Body of pancreas (tissue), 4 donors: ENCODE results near the gene CERT1. TPM values are rescaled to one million over a fixed set of nuclear protein-coding genes. Genes with fewer than 3 reads are reported as not detected.

Experiments used
- ATAC-seq: fragments of 150-250 bp; one replicate; pipeline ENCODE4 v1.9.1; 2016
- DNase-seq, 4 donors: peaks; one replicate each; pipeline ENCODE4 v3.0.0-alpha.2; 2019
- H3K27ac ChIP-seq, 4 donors: fragments of 200-600 bp; sonication (generic); 1 replicate in 3 of 4; 2 replicates in 1 of 4; pipeline versions ENCODE4 v1.5.1 to v1.6.1; 2016 to 2019; ENCODE audit warnings: mild to moderate bottlenecking in 1 of 4, mixed read lengths in 1 of 4, moderate library complexity in 1 of 4
- H3K27me3 ChIP-seq, 2 donors: fragments of 200-600 bp; sonication (generic); one replicate each; pipeline ENCODE4 v1.6.0; 2016; ENCODE audit warnings: mild to moderate bottlenecking in 1 of 2
- H3K36me3 ChIP-seq, 2 donors: fragments of 200-600 bp; sonication (generic); replicated peaks in 1 of 2; 2 replicates each; pipeline ENCODE4 v1.5.1; 2016; ENCODE audit warnings: low read depth in 2 of 2; ENCODE audit not compliant: insufficient read depth in 1 of 2
- H3K4me1 ChIP-seq: fragments of 200-600 bp; sonication (generic); one replicate; pipeline ENCODE4 v1.6.0; 2016
- H3K4me3 ChIP-seq, 2 donors: fragments of 200-600 bp; sonication (generic); 1 replicate in 1 of 2; 2 replicates in 1 of 2; pipeline ENCODE4 v1.5.1; 2016 to 2019
- H3K9me3 ChIP-seq, 3 donors: fragments of 200-600 bp; sonication (generic); 1 replicate in 2 of 3; 2 replicates in 1 of 3; pipeline ENCODE4 v1.5.1; 2016
- CTCF ChIP-seq, 7 experiments: fragments of 450-650 bp in 4 of 7; fragments of 200-600 bp in 3 of 7; sonication (generic) in 3 of 7; IDR thresholded peaks; one replicate each; pipeline ENCODE4 v1.5.1; 2016 to 2019; ENCODE audit warnings: antibody characterized with exemption in 7 of 7
- POLR2A ChIP-seq, 3 donors: fragments of 450-650 bp; IDR thresholded peaks; one replicate each; pipeline ENCODE4 v1.6.1; 2016; ENCODE audit warnings: antibody characterized with exemption in 3 of 3, mild to moderate bottlenecking in 2 of 3
- WGBS, 2 donors: methylation state at CpG; one replicate each; pipeline ENCODE4 v1.1.5; 2017; 5-methylcytosine and 5-hydroxymethylcytosine counted together
- intact Hi-C: fragments of 100-400 bp; cut with DNase I; formaldehyde crosslinking; loops from one replicate; pipeline ENCODE4 v1.15.1; 2023
- small RNA-seq: library from RNA; depleted of rRNA; stranded (forward); fragments of <200 nt; gene quantifications from one replicate; pipeline ENCODE3, GENCODE V24; 2016
- total RNA-seq, 2 donors: library from RNA; depleted of rRNA; stranded (reverse); fragments of >200 nt; gene quantifications; one replicate each; pipeline ENCODE4 v1.1.0, GENCODE V29; 2016

CERT1 gene
- total RNA-seq, 2 donors from 2014 or later, result 17.8 to 19.5 TPM

GRCh38 chr5:75330404-75330803 is 181.0 kb downstream of the CERT1 start:
- Histone ChIP-seq H3K27ac (no peak overlapping the region), H3K27me3 (no peaks in the 10 kb centered on the region), H3K9me3 (no peaks in the 10 kb centered on the region), H3K4me3 (no peak overlapping the region), H3K4me1 (no peaks in the 10 kb centered on the region), H3K36me3 (no peaks in the 10 kb centered on the region)
- DNase-seq (no peak), ATAC-seq (no peak)
- intact Hi-C loops, result loop anchor here (10.0 kb wide), 1 partner anchor 416 kb away; no protein-coding TSS in a partner anchor
- no peak for TF ChIP-seq CTCF (IDR thresholded peaks at IDR 0.05)
- no peak for TF ChIP-seq POLR2A (IDR thresholded peaks at IDR 0.05)
- WGBS, 2 donors, result 87% methylated on average over 7 of the region's 7 CpGs

Small RNA genes lying within 50 kb of the gene (small RNA-seq; reads per million reads assigned to genes)
- gene RNU7-175P, result not detected

Other genes with a start within 250 kb of the CERT1 start
- gene HMGCR, start 174.4 kb downstream of the CERT1 start, total RNA-seq, result 1 to 10 TPM; 5.9 to 8.3 TPM
- 10 to 100 TPM; 18.8 to 33.5 TPM for gene POLK, start 262 bp upstream of the CERT1 start, total RNA-seq
- under 1 TPM in 1 of 2 donors, not detected in 1; 0.52 TPM for gene ANKDD1B, start 99.8 kb upstream of the CERT1 start, total RNA-seq
- 1 to 10 TPM; 7.5 to 8.9 TPM for gene POC5, start 205.8 kb upstream of the CERT1 start, total RNA-seq